Osteoblast (primary cell): ENCODE measurements around the gene ADAMTS14. TPM values are rescaled to one million over a fixed set of nuclear protein-coding genes. Genes with fewer than 3 reads are reported as not detected.

ENCODE experiments used
- DNase-seq: peaks from one replicate; pipeline ENCODE4 v3.0.0; 2011; ENCODE audit warnings: low spot score, mixed read lengths; ENCODE audit not compliant: insufficient read length; ENCODE audit errors: missing footprints
- H2AFZ ChIP-seq: 2 replicates; pipeline ENCODE4 v1.6.0; 2011; ENCODE audit warnings: mild to moderate bottlenecking, low read length
- H3K27ac ChIP-seq: 2 replicates; pipeline ENCODE4 v1.5.1; 2011; ENCODE audit warnings: mild to moderate bottlenecking, low read depth, low read length, moderate library complexity
- H3K27me3 ChIP-seq: 2 replicates; pipeline ENCODE4 v1.6.0; 2012; ENCODE audit warnings: mild to moderate bottlenecking, control low read depth, inconsistent platforms, low read length, moderate library complexity; ENCODE audit not compliant: insufficient read depth
- H3K36me3 ChIP-seq: 2 replicates; pipeline ENCODE4 v1.5.1; 2011; ENCODE audit warnings: mild to moderate bottlenecking, low read length, control low read depth, moderate library complexity; ENCODE audit not compliant: insufficient read depth
- H3K4me1 ChIP-seq: 2 replicates; pipeline ENCODE4 v1.5.1; 2011; ENCODE audit warnings: mild to moderate bottlenecking, low read length, control low read depth, moderate library complexity; ENCODE audit not compliant: insufficient read depth
- H3K4me2 ChIP-seq: 2 replicates; pipeline ENCODE4 v1.6.0; 2011; ENCODE audit warnings: mild to moderate bottlenecking, low read length; ENCODE audit not compliant: insufficient read depth
- H3K4me3 ChIP-seq: fragments of 200-600 bp; sonication (generic); 3 replicates; pipeline ENCODE4 v1.5.1; 2012; ENCODE audit warnings: mild to moderate bottlenecking, low read length, inconsistent platforms; ENCODE audit not compliant: insufficient read depth
- H3K79me2 ChIP-seq: 2 replicates; pipeline ENCODE4 v1.6.0; 2012; ENCODE audit warnings: mild to moderate bottlenecking, low read length, control low read depth, inconsistent platforms; ENCODE audit not compliant: insufficient read depth
- H3K9me3 ChIP-seq: 2 replicates; pipeline ENCODE4 v1.5.1; 2011; ENCODE audit warnings: low read depth, low read length, control low read depth
- H4K20me1 ChIP-seq: 2 replicates; pipeline ENCODE4 v1.6.0; 2012; ENCODE audit warnings: mild to moderate bottlenecking, low read length, control low read depth; ENCODE audit not compliant: insufficient read depth
- CTCF ChIP-seq: IDR thresholded peaks from 2 replicates; pipeline ENCODE4 v1.5.1; 2011; ENCODE audit warnings: mild to moderate bottlenecking, low read depth, low read length, moderate library complexity; ENCODE audit errors: extremely low read depth
- total RNA-seq: library from RNA; depleted of rRNA; stranded (reverse); fragments of >200 nt; gene quantifications from 2 replicates; pipeline ENCODE4 v1.2.3, GENCODE V29; 2012

ADAMTS14 gene
- total RNA-seq, 1 donor: 2.9 TPM

GRCh38 chr10:70748801-70749573 is 76.7 kb downstream of the ADAMTS14 start:
- no peak for TF ChIP-seq CTCF
- Histone ChIP-seq H3K4me1 (no peaks in the 10 kb centered on the region), H3K36me3 (no peaks in the 10 kb centered on the region), H4K20me1 (no peaks in the 10 kb centered on the region), H3K27ac (no peak overlapping the region), H3K9me3 (peaks cover 2% of the 10 kb centered on the region), H3K4me3 (no peak overlapping the region), H2AFZ (no peak overlapping the region), H3K4me2 (no peak overlapping the region), H3K79me2 (no peaks in the 10 kb centered on the region), H3K27me3 (no peaks in the 10 kb centered on the region)
- DNase-seq: no peak

- H3K27ac ChIP-seq: no peak overlapping the region
- H3K9me3 ChIP-seq: peaks cover 2% of the 10 kb centered on the region
- no peak overlapping the region for H3K4me3 ChIP-seq
- H3K4me2 ChIP-seq: no peak overlapping the region
- H4K20me1 ChIP-seq: no peaks in the 10 kb centered on the region
- H2AFZ ChIP-seq: no peak overlapping the region
- H3K27me3 ChIP-seq: no peaks in the 10 kb centered on the region
- peaks cover 7% of the 10 kb centered on the region for H3K4me1 ChIP-seq
- TF ChIP-seq CTCF: no peak
- no peaks in the 10 kb centered on the region for H3K36me3 ChIP-seq
- peak; percentile 80 for DNase-seq
- no peaks in the 10 kb centered on the region for H3K79me2 ChIP-seq
These were observed 77.5 kb downstream of the ADAMTS14 start for GRCh38 chr10:70749756-70750155.

- Histone ChIP-seq H4K20me1 (no peaks in the 10 kb centered on the region), H3K27me3 (no peaks in the 10 kb centered on the region), H3K27ac (no peak overlapping the region), H3K9me3 (peaks cover 2% of the 10 kb centered on the region), H3K4me3 (no peak overlapping the region), H3K36me3 (no peaks in the 10 kb centered on the region), H3K79me2 (no peaks in the 10 kb centered on the region), H3K4me2 (no peak overlapping the region), H2AFZ (no peak overlapping the region), H3K4me1 (peaks cover 12% of the 10 kb centered on the region)
- TF ChIP-seq CTCF: no peak
- peak; percentile 62 for DNase-seq
These were observed 77.9 kb downstream of the ADAMTS14 start for GRCh38 chr10:70750156-70750703.

- no peaks in the 10 kb centered on the region for H3K79me2 ChIP-seq
- H3K4me2 ChIP-seq: no peak overlapping the region
- no peaks in the 10 kb centered on the region for H3K27me3 ChIP-seq
- H3K27ac ChIP-seq: no peak overlapping the region
- TF ChIP-seq CTCF: no peak
- DNase-seq: no peak
- H3K4me1 ChIP-seq: peaks cover 15% of the 10 kb centered on the region
- H2AFZ ChIP-seq: no peak overlapping the region
- H3K9me3 ChIP-seq: no peaks in the 10 kb centered on the region
- H4K20me1 ChIP-seq: no peaks in the 10 kb centered on the region
- no peaks in the 10 kb centered on the region for H3K36me3 ChIP-seq
- no peak overlapping the region for H3K4me3 ChIP-seq
These were observed 79.0 kb downstream of the ADAMTS14 start for GRCh38 chr10:70751356-70751755.
